ENCODE results near the gene ZNF664. TPM values are rescaled to one million over a fixed set of nuclear protein-coding genes. Genes with fewer than 3 reads are reported as not detected.

Gene ZNF664
- total RNA-seq, 1 donor from 2014 or later, result 310 TPM

- Mint-ChIP-seq H3K4me1 (ENCODE audit: low read depth, unreplicated experiment) (peaks cover 20% of the 10 kb centered on the region), H3K27ac (ENCODE audit: unreplicated experiment) (no peak overlapping the region), H3K27me3 (ENCODE audit: unreplicated experiment) (no peaks in the 10 kb centered on the region), H3K9me3 (ENCODE audit: unreplicated experiment) (peaks cover 4% of the 10 kb centered on the region), H3K36me3 (ENCODE audit: unreplicated experiment) (no peaks in the 10 kb centered on the region), H3K4me3 (ENCODE audit: unreplicated experiment) (no peak overlapping the region)
- TF ChIP-seq CTCF (IDR thresholded peaks at IDR 0.05; ENCODE audit: partially characterized antibody, unreplicated experiment), result no peak
- no peak for DNase-seq
These were observed 28.3 kb downstream of the ZNF664 start for GRCh38 chr12:124001343-124001742.

- H3K36me3 Mint-ChIP-seq (ENCODE audit: unreplicated experiment), result no peaks in the 10 kb centered on the region
- peaks cover 24% of the 10 kb centered on the region for H3K4me1 Mint-ChIP-seq (ENCODE audit: low read depth, unreplicated experiment)
- TF ChIP-seq CTCF (IDR thresholded peaks at IDR 0.05; ENCODE audit: partially characterized antibody, unreplicated experiment), result no peak
- H3K9me3 Mint-ChIP-seq (ENCODE audit: unreplicated experiment), result peaks cover 5% of the 10 kb centered on the region
- no peak for DNase-seq
- no peaks in the 10 kb centered on the region for H3K27me3 Mint-ChIP-seq (ENCODE audit: unreplicated experiment)
- no peak overlapping the region for H3K27ac Mint-ChIP-seq (ENCODE audit: unreplicated experiment)
- H3K4me3 Mint-ChIP-seq (ENCODE audit: unreplicated experiment), result no peak overlapping the region
These were observed 29.1 kb downstream of the ZNF664 start for GRCh38 chr12:124002021-124002644.

- H3K4me1 Mint-ChIP-seq (ENCODE audit: low read depth, unreplicated experiment), result peaks cover 23% of the 10 kb centered on the region
- no peak for TF ChIP-seq CTCF (IDR thresholded peaks at IDR 0.05; ENCODE audit: partially characterized antibody, unreplicated experiment)
- no peak for DNase-seq
- no peaks in the 10 kb centered on the region for H3K27me3 Mint-ChIP-seq (ENCODE audit: unreplicated experiment)
- no peak overlapping the region for H3K4me3 Mint-ChIP-seq (ENCODE audit: unreplicated experiment)
- no peak overlapping the region for H3K27ac Mint-ChIP-seq (ENCODE audit: unreplicated experiment)
- H3K36me3 Mint-ChIP-seq (ENCODE audit: unreplicated experiment), result no peaks in the 10 kb centered on the region
- H3K9me3 Mint-ChIP-seq (ENCODE audit: unreplicated experiment), result peaks cover 5% of the 10 kb centered on the region
These were observed 29.6 kb downstream of the ZNF664 start for GRCh38 chr12:124002654-124003053.

- Mint-ChIP-seq H3K9me3 (ENCODE audit: unreplicated experiment) (peaks cover 5% of the 10 kb centered on the region), H3K4me3 (ENCODE audit: unreplicated experiment) (no peak overlapping the region), H3K36me3 (ENCODE audit: unreplicated experiment) (no peaks in the 10 kb centered on the region), H3K27ac (ENCODE audit: unreplicated experiment) (no peak overlapping the region), H3K27me3 (ENCODE audit: unreplicated experiment) (no peaks in the 10 kb centered on the region), H3K4me1 (ENCODE audit: low read depth, unreplicated experiment) (peaks cover 28% of the 10 kb centered on the region)
- TF ChIP-seq CTCF (IDR thresholded peaks at IDR 0.05; ENCODE audit: partially characterized antibody, unreplicated experiment), result no peak
- no peak for DNase-seq
These were observed 31.3 kb downstream of the ZNF664 start for GRCh38 chr12:124004233-124004875.
